ENCODE results near the gene ATPAF1. TPM values are rescaled to one million over a fixed set of nuclear protein-coding genes. Genes with fewer than 3 reads are reported as not detected.

Gene ATPAF1
- total RNA-seq, 1 experiment from 2014 or later: 39.0 TPM

GRCh38 chr1:46630719-46631118 lies 37.4 kb downstream of the ATPAF1 start:
- Histone ChIP-seq H3K9me3 (ENCODE audit: control insufficient read depth, insufficient read depth, low read depth, low read length) (no peaks in the 10 kb centered on the region), H3K27ac (ENCODE audit: low read length) (no peak overlapping the region), H3K36me3 (ENCODE audit: control insufficient read depth, insufficient read depth, low read length) (no peaks in the 10 kb centered on the region), H3K4me3 (ENCODE audit: low read depth in 2 of 2, low read length in 2 of 2) (no peak overlapping the region), H3K27me3 (ENCODE audit: control insufficient read depth, insufficient read depth, low read length) (no peaks in the 10 kb centered on the region), H3K4me1 (ENCODE audit: control insufficient read depth, insufficient read depth, low read length) (no peaks in the 10 kb centered on the region; the same call in 1 of the 2 replicates)
- ChIA-PET CTCF (no interaction called here), POLR2A (no interaction called here)
- DNase-seq (ENCODE audit: low read depth, low spot score) (no peak), ATAC-seq (no peak)
- TF ChIP-seq TCF7L2 (IDR thresholded peaks at IDR 0.05; ENCODE audit: low read depth, low read length) (no peak), CTCF (IDR thresholded peaks at IDR 0.05) (no peak), POLR2AphosphoS5 (IDR thresholded peaks at IDR 0.05; ENCODE audit: low read depth, low read length) (no peak), SIN3A (IDR thresholded peaks at IDR 0.05; ENCODE audit: borderline replicate concordance, insufficient read depth, low read depth, low read length) (no peak)
- TF ChIP-seq, protein P1, sequence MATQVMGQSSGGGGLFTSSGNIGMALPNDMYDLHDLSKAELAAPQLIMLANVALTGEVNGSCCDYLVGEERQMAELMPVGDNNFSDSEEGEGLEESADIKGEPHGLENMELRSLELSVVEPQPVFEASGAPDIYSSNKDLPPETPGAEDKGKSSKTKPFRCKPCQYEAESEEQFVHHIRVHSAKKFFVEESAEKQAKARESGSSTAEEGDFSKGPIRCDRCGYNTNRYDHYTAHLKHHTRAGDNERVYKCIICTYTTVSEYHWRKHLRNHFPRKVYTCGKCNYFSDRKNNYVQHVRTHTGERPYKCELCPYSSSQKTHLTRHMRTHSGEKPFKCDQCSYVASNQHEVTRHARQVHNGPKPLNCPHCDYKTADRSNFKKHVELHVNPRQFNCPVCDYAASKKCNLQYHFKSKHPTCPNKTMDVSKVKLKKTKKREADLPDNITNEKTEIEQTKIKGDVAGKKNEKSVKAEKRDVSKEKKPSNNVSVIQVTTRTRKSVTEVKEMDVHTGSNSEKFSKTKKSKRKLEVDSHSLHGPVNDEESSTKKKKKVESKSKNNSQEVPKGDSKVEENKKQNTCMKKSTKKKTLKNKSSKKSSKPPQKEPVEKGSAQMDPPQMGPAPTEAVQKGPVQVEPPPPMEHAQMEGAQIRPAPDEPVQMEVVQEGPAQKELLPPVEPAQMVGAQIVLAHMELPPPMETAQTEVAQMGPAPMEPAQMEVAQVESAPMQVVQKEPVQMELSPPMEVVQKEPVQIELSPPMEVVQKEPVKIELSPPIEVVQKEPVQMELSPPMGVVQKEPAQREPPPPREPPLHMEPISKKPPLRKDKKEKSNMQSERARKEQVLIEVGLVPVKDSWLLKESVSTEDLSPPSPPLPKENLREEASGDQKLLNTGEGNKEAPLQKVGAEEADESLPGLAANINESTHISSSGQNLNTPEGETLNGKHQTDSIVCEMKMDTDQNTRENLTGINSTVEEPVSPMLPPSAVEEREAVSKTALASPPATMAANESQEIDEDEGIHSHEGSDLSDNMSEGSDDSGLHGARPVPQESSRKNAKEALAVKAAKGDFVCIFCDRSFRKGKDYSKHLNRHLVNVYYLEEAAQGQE (IDR thresholded peaks at IDR 0.05; ENCODE audit: insufficient read depth in 1 of 2, low read depth in 2 of 2, low read length in 1 of 2): no peak
- intact Hi-C loops (cut with micrococcal nuclease; ENCODE audit: unreplicated experiment): no loop called here
- BruUV-seq (replicated peaks): no TSS peak
- in situ Hi-C loops (cut with HindIII; ENCODE audit: low pct_unique_long_range_greater_than_20kb, low sequenced_read_pairs): no loop called here

DNA sequence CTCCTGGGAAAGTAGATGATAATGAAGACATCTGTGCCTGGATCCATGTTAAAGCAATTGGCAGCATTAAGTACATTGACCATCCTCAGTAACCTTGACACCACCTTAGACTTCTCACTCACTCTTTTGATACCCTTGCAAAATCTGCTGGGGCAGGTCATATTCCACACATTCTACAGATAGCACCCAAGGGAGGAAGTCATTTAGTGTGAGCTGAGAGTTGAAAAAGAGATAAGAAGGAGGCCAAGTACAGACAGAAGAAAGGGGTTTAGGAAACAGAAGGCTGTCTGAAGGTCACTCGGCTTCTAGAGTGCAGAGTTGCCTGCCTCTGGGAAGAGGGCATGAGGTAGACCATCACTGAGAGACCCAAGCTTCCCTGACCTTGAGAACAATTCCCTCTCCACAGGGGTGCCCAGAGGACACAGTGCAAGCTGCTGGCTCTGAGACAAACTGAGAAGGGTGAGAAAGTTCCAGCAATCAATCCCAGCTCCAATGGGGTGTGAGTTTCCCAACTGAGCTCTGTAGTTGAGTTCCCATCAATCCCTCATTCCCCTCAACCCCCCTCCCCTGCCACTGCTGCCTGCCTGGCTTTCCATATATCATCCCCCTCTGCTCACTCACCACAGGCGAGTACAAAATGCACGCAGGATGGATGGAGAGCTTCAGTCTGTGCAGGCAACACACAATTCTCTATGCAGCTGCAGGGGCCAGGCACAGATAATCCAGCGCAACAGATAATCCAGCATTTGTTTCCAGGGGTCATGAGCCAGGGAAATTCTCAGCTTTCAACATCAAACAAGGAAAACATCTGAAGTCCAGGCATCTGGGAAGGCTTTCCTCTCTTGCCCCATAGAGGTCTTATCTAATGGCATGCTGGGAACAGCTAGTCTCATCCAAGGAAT lies 44.2 kb downstream of the ATPAF1 start:
- intact Hi-C loops (cut with micrococcal nuclease; ENCODE audit: unreplicated experiment) (loop anchor here (2.0 kb wide), 1 partner anchor 101 kb away; no protein-coding TSS in a partner anchor), in situ Hi-C loops (cut with HindIII; ENCODE audit: low pct_unique_long_range_greater_than_20kb, low sequenced_read_pairs) (no loop called here)
- Histone ChIP-seq H3K27me3 (ENCODE audit: control insufficient read depth, insufficient read depth, low read length) (no peaks in the 10 kb centered on the region), H3K9me3 (ENCODE audit: control insufficient read depth, insufficient read depth, low read depth, low read length) (no peaks in the 10 kb centered on the region), H3K4me3 (ENCODE audit: low read depth in 2 of 2, low read length in 2 of 2) (no peak overlapping the region), H3K36me3 (ENCODE audit: control insufficient read depth, insufficient read depth, low read length) (no peaks in the 10 kb centered on the region), H3K27ac (ENCODE audit: low read length) (no peak overlapping the region), H3K4me1 (ENCODE audit: control insufficient read depth, insufficient read depth, low read length) (peaks cover 7% of the 10 kb centered on the region; the same call in 1 of the 2 replicates)
- POLR2A ChIA-PET: no interaction called here
- CTCF ChIA-PET: interaction anchor here (0.6 kb wide), 1 partner anchor 10 kb away, joined by 3 read pairs; no protein-coding TSS in a partner anchor
- DNase-seq (ENCODE audit: low read depth, low spot score) (no peak), ATAC-seq (no peak)
- BruUV-seq (replicated peaks): no TSS peak
- TF ChIP-seq TCF7L2 (IDR thresholded peaks at IDR 0.05; ENCODE audit: low read depth, low read length): no peak
- TF ChIP-seq, protein P1 (IDR thresholded peaks at IDR 0.05; ENCODE audit: insufficient read depth in 1 of 2, low read depth in 2 of 2, low read length in 1 of 2): no peak
- no peak for TF ChIP-seq CTCF (IDR thresholded peaks at IDR 0.05)
- TF ChIP-seq POLR2AphosphoS5 (IDR thresholded peaks at IDR 0.05; ENCODE audit: low read depth, low read length): no peak
- no peak for TF ChIP-seq SIN3A (IDR thresholded peaks at IDR 0.05; ENCODE audit: borderline replicate concordance, insufficient read depth, low read depth, low read length)

Data from Panc1 (cell line).